ENCODE results near the gene RNASET2.
A peak's percentile ranks its signal among the peaks of the same experiment; 100 is the strongest.

The RNASET2 gene, protein sequence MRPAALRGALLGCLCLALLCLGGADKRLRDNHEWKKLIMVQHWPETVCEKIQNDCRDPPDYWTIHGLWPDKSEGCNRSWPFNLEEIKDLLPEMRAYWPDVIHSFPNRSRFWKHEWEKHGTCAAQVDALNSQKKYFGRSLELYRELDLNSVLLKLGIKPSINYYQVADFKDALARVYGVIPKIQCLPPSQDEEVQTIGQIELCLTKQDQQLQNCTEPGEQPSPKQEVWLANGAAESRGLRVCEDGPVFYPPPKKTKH

DNA sequence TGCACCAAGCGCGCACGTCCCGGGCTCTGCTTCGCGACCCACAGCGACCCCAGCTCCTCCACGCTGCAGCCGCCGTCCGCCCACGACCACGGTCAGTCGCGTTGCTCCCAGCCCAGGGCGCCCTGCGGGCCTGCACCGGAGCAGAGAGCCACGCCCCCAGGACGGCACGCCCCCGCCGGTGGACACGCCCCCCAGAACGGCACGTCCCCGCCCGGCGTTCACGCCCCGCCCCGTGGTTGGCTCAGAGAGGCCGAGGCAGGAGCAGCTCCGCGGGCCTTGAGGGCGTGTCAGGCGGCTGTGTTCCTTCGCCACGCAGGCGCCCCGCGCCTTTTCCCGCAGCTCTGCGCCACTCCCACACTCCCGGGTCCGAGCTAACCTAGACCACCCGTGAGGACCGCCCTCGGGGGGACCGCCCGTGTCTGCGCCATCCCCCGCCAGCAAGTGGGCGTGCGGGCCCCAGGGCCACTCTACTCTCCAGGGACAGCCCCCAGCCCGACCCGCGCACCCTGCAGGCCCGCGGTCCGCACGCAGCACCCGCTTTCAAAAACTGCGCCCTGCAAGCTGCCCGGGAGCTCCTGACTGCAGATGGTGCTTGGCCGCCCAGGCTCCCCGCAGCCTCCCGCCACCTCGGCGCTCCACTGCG, at the start of gene RNASET2:
Gene RNASET2 (minus strand): TSS at position 107 of the 643 bp plus-strand sequence. CDS start 368 bp downstream, outside the sequence.
- TF ChIP-seq, protein P1, sequence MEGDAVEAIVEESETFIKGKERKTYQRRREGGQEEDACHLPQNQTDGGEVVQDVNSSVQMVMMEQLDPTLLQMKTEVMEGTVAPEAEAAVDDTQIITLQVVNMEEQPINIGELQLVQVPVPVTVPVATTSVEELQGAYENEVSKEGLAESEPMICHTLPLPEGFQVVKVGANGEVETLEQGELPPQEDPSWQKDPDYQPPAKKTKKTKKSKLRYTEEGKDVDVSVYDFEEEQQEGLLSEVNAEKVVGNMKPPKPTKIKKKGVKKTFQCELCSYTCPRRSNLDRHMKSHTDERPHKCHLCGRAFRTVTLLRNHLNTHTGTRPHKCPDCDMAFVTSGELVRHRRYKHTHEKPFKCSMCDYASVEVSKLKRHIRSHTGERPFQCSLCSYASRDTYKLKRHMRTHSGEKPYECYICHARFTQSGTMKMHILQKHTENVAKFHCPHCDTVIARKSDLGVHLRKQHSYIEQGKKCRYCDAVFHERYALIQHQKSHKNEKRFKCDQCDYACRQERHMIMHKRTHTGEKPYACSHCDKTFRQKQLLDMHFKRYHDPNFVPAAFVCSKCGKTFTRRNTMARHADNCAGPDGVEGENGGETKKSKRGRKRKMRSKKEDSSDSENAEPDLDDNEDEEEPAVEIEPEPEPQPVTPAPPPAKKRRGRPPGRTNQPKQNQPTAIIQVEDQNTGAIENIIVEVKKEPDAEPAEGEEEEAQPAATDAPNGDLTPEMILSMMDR (IDR thresholded peaks at IDR 0.05; ENCODE audit: low read depth, low read length): no peak
- peak; percentile 86 to 92 for DNase-seq (ENCODE audit: low read depth in 2 of 2)
- H3K4me3 ChIP-seq (replicated peaks in 1 of 2; ENCODE audit: low read depth in 2 of 2, low read length in 2 of 2): peak within 1 kb of the TSS; percentile 69 to 79

DNA sequence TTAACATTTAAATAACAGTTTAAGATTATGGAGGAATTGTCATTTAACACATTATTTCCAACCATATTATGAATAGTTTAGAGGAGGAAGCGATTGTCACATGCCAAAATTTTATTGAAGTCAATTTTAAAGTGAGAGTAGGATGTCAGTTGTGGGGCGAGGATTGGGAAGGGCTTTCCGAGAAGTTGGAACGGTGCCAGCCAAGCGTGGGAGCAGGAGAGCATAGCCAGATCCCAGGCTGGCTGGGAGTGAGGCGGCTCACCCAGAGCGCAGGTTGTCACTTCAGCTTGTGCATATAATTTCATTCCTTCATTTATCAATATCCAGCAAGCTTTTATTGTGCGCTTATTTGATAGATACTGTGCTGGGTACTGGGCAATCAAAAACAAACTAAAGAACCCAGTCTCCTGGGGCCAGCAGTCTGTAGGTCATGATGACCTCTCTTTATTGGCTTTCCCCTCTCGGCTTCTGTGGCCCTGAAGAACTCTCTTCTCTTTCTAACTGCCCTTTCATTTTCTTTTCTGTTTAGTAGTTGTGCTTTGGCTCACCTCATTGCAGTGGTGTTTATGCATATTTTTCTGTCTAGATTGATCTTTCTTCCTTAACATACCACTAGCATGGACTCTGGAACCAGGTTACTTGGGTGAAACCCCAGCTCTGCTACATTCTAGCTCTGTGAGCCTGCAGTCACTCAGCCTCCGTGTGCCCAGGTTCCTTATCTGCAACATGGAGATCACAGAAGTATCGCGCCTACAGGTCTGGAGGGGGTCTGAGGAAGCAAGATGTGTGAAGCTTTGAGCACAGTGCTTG, 49.2 kb upstream of the RNASET2 start:
- peak; percentile 40 to 59 for DNase-seq (ENCODE audit: low read depth in 2 of 2)
- TF ChIP-seq, protein P1 (IDR thresholded peaks at IDR 0.05; ENCODE audit: low read depth, low read length): no peak
- H3K4me3 ChIP-seq (replicated peaks in 1 of 2; ENCODE audit: low read depth in 2 of 2, low read length in 2 of 2): no peak overlapping the region

DNA sequence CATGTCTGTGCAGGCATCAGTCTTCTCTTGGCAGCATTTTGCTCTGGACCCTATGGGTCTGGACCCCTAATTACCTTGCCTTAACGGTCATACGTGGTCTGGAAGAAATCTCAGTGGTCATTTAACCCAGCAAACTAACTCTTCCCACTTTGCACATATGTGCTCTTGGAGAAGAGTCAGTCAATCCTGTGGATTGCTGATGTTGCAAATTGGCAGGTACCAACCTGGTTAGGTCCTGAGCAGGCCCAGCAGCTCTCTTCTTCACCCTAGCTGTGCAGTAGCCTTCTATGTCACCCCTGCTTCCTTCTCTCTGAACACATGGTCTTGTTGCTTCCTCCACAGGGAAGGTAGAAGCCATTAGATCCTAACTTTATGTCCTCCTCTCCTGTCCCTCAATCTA, 44.4 kb upstream of the RNASET2 start:
- H3K4me3 ChIP-seq (replicated peaks in 1 of 2; ENCODE audit: low read depth in 2 of 2, low read length in 2 of 2): no peak overlapping the region
- TF ChIP-seq, protein P1 (IDR thresholded peaks at IDR 0.05; ENCODE audit: low read depth, low read length): no peak
- no peak for DNase-seq (ENCODE audit: low read depth in 2 of 2)

DNA sequence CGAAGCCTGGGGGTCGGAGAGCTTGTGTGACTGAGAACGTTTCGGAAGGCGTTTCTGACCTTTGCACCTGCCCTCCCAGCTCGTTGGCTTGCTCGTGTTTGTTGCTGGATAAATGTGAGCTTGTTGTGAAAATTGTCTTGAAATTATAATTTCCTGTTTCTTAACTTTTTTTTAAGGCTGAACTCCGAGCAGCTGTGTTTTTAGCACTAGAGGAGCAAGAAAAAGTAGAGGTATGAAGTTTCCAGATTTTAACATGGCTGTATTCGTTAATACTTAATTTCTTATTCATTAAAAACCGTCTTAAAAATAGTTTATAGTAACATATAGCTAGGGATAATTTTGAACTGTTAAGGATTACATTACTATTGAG, 43.5 kb upstream of the RNASET2 start:
- H3K4me3 ChIP-seq (replicated peaks in 1 of 2; ENCODE audit: low read depth in 2 of 2, low read length in 2 of 2): peak overlapping the region; percentile 69 to 87
- TF ChIP-seq, protein P1 (IDR thresholded peaks at IDR 0.05; ENCODE audit: low read depth, low read length): no peak
- DNase-seq (ENCODE audit: low read depth in 2 of 2): peak; percentile 7 to 24

DNA sequence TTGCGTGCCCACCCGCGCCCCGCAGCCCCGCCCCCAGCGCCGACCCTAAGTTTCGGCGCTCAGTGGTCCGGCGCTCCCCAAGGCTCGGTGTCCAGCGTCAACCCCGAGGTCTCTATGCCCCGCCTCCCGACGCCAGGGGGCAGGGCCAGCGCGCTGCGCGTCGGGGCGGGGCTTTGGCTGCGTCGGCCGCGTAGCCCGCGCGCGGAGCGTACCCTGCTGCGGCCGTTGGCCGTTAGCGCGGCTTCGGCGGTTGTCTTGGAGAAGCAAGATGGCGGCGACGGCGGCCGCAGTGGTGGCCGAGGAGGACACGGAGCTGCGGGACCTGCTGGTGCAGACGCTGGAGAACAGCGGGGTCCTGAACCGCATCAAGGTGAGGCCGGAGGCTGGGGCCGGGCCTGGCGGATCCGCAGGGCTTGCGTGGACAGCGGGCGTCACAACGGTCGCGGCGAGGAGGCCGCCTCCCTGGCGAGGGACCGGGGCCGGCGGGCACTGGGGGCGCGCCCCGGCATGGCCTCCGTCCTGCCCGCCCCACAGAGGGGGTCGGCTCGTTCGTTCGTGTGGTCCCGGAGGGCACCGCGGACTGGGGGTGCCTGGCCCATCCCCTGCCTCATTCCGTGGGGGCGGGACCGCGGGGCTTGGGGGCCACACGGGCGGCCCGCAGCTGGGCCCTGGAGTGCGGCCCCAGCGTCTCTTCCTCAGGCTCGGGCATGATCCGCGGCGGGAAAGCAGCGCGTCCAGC, 43.0 kb upstream of the RNASET2 start, which contains the start of gene CEP43:
Gene CEP43 (plus strand): TSS at position 253 of the 739 bp plus-strand sequence. CDS start 16 bp downstream, at position 269.
- H3K4me3 ChIP-seq (replicated peaks in 1 of 2; ENCODE audit: low read depth in 2 of 2, low read length in 2 of 2): peak within 1 kb of the TSS; percentile 87 to 100
- DNase-seq (ENCODE audit: low read depth in 2 of 2): peak; percentile 95 to 98
- TF ChIP-seq, protein P1 (IDR thresholded peaks at IDR 0.05; ENCODE audit: low read depth, low read length): no peak
